ENCODE results near the gene NDC80. TPM values are rescaled to one million over a fixed set of nuclear protein-coding genes. Genes with fewer than 3 reads are reported as not detected.
"Not testable (repeated sequence)": the region's sequence is repeated elsewhere in the genome, so short reads cannot be mapped to it uniquely, and the experiment has no call there.

Gene NDC80
- total and polyA plus RNA-seq, 8 donors: 0.06 to 1.5 (median 0.55) TPM; not detected in 2

DNA sequence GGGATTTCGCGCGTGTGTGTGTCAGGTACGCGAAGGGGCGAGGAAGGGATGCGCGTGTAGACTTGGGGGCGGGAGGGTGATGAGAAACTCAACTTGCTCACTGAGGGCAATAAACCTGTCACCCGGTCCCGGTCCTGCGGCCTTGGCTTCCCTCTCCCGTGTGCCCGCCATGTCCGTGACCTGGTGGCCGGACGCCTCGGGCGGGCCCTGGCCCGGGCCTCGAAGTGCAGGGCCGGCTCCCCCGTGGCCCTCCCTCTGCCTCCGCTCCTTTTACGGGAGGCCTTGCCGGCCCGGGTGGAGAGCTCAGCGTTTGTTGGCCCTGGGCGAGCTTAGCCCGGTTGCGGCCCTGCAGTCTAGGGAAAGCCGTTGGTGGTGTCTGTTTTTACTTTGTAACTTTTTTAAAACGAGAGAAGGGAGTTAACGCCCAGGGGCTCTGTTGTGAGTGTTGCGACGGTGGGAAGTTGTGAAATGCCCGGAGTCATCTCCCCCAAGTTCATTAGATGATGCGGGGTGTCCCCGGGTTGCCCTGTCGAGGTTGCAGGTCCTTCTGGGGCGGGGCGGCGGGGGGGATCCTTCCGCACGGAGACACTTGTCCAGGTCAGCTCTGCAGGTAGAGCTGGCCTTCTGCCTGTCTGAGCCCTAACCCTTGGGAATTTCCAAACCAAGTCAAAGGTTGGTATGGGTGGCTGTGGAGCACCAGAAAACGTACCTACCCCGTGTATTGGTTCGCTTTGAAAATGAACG, 85.1 kb downstream of the NDC80 start:
- H3K4me3 ChIP-seq: peak overlapping the region; percentile 80 to 88 (median 83)
- DNase-seq: peak; percentile 43 to 79 (median 67)
- no peaks in the 10 kb centered on the region for H3K36me3 ChIP-seq
- TF ChIP-seq, protein P1, sequence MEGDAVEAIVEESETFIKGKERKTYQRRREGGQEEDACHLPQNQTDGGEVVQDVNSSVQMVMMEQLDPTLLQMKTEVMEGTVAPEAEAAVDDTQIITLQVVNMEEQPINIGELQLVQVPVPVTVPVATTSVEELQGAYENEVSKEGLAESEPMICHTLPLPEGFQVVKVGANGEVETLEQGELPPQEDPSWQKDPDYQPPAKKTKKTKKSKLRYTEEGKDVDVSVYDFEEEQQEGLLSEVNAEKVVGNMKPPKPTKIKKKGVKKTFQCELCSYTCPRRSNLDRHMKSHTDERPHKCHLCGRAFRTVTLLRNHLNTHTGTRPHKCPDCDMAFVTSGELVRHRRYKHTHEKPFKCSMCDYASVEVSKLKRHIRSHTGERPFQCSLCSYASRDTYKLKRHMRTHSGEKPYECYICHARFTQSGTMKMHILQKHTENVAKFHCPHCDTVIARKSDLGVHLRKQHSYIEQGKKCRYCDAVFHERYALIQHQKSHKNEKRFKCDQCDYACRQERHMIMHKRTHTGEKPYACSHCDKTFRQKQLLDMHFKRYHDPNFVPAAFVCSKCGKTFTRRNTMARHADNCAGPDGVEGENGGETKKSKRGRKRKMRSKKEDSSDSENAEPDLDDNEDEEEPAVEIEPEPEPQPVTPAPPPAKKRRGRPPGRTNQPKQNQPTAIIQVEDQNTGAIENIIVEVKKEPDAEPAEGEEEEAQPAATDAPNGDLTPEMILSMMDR (IDR thresholded peaks at IDR 0.05): no peak
- peaks cover 0 to 16% (median 9%) of the 10 kb centered on the region in 3 donors for H3K4me1 ChIP-seq
- ATAC-seq: peak; percentile 25 to 53 (median 45)
- no peaks in the 10 kb centered on the region for H3K27me3 ChIP-seq
- no peak for FAIRE-seq
- intact Hi-C loops (cut with DNase I): no loop called here
- WGBS, 2 donors: 0% methylated on average over 39 to 49 of the region's 49 CpGs
- no peaks in the 10 kb centered on the region for H3K9me3 ChIP-seq
- H3K27ac ChIP-seq: peak overlapping the region; percentile 86 to 98 (median 93)

DNA sequence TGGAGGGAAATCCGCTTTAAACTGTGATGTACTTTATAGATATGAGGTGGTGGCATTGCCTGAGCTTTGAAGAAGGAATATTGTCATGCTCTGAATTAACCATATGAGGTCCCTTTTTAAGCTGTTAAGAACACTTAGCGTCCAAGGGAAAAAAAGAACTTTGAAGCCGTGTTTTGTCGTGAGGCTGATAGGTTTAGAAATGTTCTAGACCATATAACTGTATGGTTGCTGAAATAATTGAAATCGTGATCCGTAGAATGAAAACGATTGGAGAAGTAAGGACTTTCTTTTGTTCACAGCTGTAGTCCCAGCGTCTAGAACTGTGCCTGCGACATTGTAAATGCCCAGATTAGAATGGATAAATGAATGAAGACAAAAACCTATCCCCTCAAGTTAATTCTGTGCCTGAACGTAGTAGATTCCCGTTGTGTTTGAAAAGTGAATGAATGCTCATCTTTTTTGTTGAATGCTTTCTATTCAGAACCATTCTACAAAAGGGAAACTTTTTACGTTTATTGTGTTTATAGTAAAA, 85.7 kb downstream of the NDC80 start:
- no peak for FAIRE-seq
- H3K27ac ChIP-seq: peak overlapping the region; percentile 86 to 98 (median 93)

DNA sequence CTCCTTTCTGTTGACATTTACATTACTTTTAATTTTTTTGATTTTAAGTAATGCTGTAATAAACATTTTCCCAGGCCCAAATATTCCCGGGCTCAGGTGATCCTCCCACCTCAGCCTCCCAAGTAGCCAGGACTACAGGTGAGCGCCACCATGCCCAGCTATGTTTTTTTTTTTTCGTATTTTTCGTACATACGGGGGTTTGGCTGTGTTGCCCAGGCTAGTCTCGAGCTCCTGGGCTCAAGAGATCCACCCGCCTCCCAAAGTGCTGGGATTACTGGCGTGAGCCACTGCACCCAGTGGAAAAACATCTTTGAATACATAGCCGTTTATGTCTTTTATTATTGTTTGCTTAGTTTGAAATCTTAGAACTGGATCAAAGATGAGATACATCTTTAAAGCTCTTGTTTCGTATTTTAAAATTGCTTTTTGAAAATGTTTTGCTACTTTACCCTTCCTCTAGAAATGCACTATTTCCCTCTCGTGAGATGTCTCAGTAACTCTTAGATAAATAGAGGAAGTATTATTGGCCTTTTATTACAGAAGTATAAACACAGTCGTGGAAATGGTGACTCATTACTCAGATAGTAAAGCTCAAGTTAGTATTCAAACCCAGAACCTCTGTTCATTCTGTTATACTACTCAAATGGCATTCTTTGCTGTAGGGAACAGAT, 86.6 kb downstream of the NDC80 start:
- intact Hi-C loops (cut with DNase I): no loop called here
- TF ChIP-seq, protein P1 (IDR thresholded peaks at IDR 0.05): no peak
- Histone ChIP-seq H3K27me3 (no peaks in the 10 kb centered on the region), H3K4me3 (peak overlapping the region in 3 of 4 donors; percentile 80 to 88 (median 81)), H3K9me3 (no peaks in the 10 kb centered on the region), H3K36me3 (no peaks in the 10 kb centered on the region), H3K4me1 (peaks cover 0 to 16% (median 9%) of the 10 kb centered on the region in 3 donors), H3K27ac (peak overlapping the region in 3 of 4 donors; percentile 46 to 98 (median 97))
- WGBS, 2 donors: 27 to 33% methylated on average over 12 of the region's 12 CpGs
- FAIRE-seq (peak; percentile 89), DNase-seq (no peak), ATAC-seq (peak; percentile 16 to 62 (median 38))

More for the DNA sequence above, 85.7 kb downstream of the NDC80 start:
- Histone ChIP-seq H3K27me3 (no peaks in the 10 kb centered on the region), H3K9me3 (no peaks in the 10 kb centered on the region), H3K36me3 (no peaks in the 10 kb centered on the region), H3K4me1 (peaks cover 0 to 16% (median 9%) of the 10 kb centered on the region in 3 donors), H3K4me3 (peak overlapping the region; percentile 80 to 88 (median 83))
- DNase-seq (no peak), ATAC-seq (no peak)
- intact Hi-C loops (cut with DNase I): no loop called here
- TF ChIP-seq, protein P1 (IDR thresholded peaks at IDR 0.05): no peak
- WGBS, 2 donors: 1 to 2% methylated on average over 12 of the region's 12 CpGs

DNA sequence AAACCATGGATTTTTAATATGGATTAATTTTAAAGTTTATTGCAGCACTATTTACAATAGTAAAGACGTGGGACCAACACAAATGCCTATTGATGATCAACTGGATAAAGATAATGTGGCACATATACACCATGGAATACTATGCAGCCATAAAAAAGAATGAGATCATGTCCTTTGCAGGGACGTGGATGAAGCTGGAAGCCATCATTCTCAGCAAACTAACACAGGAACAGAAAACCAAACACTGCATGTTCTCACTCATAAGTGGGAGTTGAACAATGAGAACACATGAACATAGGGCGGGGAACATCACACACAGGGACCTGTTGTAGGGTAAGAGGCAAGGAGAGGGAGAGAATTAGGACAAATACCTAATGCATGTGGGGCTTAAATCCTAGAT, 89.5 kb downstream of the NDC80 start:
- H3K27me3 ChIP-seq; H3K4me3 ChIP-seq; ATAC-seq; H3K9me3 ChIP-seq; H3K36me3 ChIP-seq; DNase-seq; intact Hi-C loops (cut with DNase I); FAIRE-seq; H3K27ac ChIP-seq: not testable (repeated sequence)
- H3K4me1 ChIP-seq: peaks cover 5 to 33% (median 18%) of the 10 kb centered on the region in 3 donors
- WGBS, 2 donors: 92 to 93% methylated on average over 3 of the region's 3 CpGs

DNA sequence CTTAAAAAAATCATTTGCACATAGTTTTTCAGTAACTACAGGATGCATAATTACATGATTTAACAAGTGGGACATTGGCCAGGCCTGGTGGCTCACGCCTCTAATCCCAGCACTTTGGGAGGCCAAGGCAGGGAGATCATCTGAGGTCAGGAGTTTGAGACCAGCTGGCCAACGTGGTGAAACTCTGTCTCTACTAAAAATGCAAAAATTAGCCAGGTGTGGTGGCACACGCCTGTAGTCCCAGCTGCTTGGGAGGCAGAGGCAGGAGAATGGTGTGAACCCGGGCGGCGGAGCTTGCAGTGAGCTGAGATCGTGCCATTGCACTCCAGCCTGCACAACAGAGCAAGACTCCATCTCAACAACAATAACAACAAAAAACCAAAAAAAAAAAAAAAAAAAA, 90.9 kb downstream of the NDC80 start:
- FAIRE-seq; H3K27ac ChIP-seq; ATAC-seq; H3K9me3 ChIP-seq; DNase-seq; H3K36me3 ChIP-seq; H3K4me3 ChIP-seq; intact Hi-C loops (cut with DNase I); H3K27me3 ChIP-seq: not testable (repeated sequence)
- WGBS, 2 donors: 92 to 94% methylated on average over 7 of the region's 7 CpGs
- H3K4me1 ChIP-seq: peaks cover 5 to 40% (median 18%) of the 10 kb centered on the region in 3 donors
